HG02798 (cell line): Measurements from ENCODE around the gene MDH1B.
"Not testable (repeated sequence)": the region's sequence is repeated elsewhere in the genome, so short reads cannot be mapped to it uniquely, and the experiment has no call there.

ENCODE experiments used
- ATAC-seq: cut with Tn5 transposase; IDR thresholded peaks from one replicate; pipeline ENCODE4 v1.9.1; 2021; ENCODE audit warnings: mild to moderate bottlenecking; ENCODE audit not compliant: unreplicated experiment, poor library complexity

Gene MDH1B

GRCh38 chr2:206765242-206766056, at the start of gene MDH1B, which contains the start of gene FASTKD2:
TSS of gene MDH1B (minus strand) at chr2:206765328. CDS start at chr2:206765271, 57 bp downstream.
TSS of gene FASTKD2 (plus strand) at chr2:206765606. CDS start at chr2:206766694, 1,088 bp downstream.
- peak; percentile 96 for ATAC-seq

GRCh38 chr2:206814498-206814897, 49.4 kb upstream of the MDH1B start:
- no peak for ATAC-seq

DNA sequence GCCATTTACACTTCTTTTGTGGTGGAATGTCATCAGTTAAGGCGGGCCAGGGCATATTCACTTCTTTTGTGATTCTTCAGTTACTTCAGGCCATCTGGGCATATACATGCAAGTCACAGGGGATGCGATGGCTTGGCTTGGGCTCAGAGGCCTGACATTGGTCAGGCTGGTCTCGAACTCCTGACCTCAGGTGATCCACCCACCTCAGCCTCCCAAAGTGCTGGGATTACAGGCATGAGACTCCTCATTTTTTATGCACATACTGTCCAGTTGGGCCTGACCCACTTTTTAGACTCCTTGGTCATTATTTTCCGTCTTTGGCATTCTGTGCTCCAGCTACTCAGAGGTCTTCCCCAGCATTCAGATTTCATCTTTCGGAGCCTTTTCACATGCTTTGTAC, 47.3 kb upstream of the MDH1B start:
- not testable (repeated sequence) for ATAC-seq

DNA sequence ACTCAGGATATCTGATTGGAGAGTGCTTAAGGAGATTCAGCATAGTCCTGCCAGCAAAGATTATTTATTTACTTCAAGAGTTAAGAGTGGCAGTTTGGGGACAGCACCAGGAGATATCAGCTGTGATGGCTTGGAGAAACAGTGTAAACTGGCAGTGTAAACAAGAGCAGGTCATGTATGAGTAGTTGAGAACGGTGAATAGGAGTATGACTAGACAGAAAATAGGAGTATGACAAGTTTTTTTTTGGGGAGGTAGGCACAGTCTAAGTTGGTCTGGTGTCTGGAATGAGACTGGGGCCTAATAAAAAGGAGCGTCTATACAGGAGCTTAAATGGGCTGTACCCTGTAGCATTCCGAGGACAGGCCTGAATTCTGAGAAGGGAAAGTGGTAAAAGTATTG, 42.5 kb upstream of the MDH1B start:
- not testable (repeated sequence) for ATAC-seq

GRCh38 chr2:206805887-206806607, 40.9 kb upstream of the MDH1B start:
- no peak for ATAC-seq

DNA sequence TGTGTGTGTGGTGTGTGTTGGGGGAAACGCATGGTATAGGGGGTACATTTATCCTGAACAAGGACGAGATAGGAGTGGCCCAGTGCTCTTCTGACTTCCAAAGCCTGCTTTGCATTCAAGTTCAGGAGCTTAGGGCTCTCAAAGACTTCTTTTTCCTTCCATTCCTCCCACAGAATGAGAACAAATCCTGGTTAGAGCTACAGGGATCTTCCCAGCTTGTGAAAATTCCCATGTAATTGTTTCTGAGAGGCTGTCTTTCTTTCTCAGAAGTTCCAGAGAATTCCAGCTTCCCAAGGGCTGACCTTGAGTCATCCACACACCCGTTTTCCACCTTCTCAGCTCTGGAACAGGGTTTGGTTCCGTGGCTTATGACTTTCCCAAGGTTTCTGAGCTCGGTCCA, 39.2 kb upstream of the MDH1B start:
- ATAC-seq, result no peak

DNA sequence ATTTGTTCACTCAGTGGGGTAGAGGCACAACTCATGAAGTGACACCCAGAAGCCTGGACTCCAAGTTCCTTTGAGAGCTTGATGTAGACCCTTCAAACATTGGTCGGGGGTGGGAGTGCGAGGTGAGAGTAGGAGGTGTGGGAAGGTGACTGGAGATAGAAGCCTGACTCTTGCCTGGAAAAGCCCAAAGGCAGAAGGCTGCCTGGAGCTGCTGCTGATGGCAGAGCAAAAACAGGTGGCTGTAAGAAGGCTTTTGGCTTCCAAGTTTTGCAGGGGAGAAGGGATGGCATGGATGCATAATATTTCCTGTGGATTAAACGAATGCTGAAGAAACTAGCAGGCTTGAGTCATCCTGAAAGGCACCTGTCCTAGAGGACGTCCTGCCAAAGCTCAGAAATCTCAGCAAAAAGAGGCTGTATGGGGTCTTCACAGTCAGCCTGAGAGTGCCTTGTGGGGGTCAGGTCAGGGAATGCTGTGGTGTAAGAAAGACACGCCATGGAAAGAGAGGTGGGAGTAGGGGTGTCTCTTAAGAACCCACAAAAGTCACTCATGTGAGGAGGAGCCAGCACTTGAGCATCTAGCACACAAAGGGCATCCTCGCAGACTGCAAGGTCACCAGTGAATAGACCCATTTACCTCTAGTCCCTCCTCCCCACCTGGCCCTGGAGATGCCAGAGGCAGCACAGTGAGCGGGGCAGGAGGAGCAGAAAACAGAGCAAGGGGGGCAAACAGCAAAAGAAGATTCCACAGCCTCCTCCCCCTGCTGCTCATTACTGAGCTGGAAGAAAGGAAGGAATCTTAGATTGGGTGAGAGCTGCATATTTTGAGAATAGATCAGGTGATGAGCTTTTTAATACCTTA, 37.8 kb upstream of the MDH1B start:
- ATAC-seq, result no peak

- ATAC-seq, result no peak
These were observed 36.5 kb upstream of the MDH1B start for GRCh38 chr2:206801418-206802189.

- ATAC-seq, result peak; percentile 68
These were observed 35.6 kb upstream of the MDH1B start for GRCh38 chr2:206800506-206801417.

DNA sequence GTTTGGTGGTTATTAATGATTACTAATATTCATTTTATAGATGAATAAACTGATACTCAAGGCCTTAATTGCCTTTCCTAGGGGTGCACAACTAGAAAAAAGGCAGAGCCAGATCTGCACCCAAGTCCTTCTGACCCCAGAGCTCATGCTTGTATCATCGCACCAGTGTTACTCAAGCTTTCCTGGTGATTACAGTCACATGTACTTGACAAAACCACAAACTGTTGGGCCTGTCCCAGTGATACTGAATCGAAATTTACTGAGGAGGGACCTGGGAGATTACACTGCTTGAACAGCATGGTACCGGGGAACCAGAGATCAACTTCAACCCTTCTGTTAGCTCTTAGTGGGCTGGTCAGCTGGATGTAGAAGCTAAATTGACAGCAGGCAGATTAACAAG, 34.0 kb upstream of the MDH1B start:
- no peak for ATAC-seq

GRCh38 chr2:206798000-206798399, 32.9 kb upstream of the MDH1B start:
- ATAC-seq, result peak; percentile 43

GRCh38 chr2:206797376-206797775, 32.2 kb upstream of the MDH1B start:
- no peak for ATAC-seq

- no peak for ATAC-seq
These were observed 27.5 kb upstream of the MDH1B start for GRCh38 chr2:206792645-206793044.

DNA sequence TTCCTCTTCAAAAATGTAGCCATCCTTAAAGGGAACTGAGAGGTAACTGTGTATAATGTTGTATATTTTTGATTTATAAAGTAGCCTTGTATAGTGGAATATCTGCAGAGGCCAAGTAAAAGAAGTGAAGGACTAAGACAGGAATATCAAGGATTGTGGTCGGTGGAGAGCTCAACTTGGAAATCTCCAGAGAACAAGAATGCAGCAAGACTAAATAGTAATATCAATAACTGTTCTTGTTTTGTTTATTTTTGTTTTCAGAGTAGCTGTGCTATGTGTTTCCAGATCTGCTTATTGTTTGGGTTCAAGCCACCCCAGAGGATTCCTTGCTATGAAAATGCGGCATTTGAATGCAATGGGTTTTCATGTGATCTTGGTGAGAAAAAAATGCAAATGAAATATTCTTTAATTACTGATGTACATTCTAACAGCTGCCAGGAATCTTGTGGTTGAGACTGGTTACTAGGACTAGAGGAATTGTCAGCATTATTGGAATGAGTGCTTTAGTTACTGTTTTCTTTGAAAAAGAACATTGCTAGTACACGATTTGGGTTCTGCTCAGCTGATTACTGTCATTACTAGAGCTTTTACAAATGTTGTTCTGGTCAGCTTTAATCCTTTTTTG, 25.3 kb upstream of the MDH1B start:
- ATAC-seq, result no peak

GRCh38 chr2:206784559-206785353, 19.6 kb upstream of the MDH1B start:
- ATAC-seq, result no peak

DNA sequence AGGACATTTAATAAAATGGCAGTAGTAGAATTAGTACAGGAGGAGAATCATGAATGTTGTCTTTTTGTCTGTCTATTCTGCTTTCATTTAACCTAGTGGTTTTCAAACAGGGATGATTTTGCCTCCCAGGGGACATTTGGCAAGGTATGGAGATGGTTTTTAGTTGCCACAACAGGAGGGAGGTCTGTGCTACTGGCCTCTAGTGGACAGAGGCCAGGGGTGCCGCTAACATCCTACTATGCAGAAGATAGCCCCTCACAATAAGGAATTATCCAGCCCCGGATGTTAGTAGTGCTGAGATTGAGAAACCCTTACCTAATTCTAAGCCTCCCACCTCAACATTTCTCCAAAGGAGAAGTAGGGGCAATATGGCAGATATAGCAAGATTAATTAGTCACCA, 18.6 kb upstream of the MDH1B start:
- ATAC-seq, result peak; percentile 39

DNA sequence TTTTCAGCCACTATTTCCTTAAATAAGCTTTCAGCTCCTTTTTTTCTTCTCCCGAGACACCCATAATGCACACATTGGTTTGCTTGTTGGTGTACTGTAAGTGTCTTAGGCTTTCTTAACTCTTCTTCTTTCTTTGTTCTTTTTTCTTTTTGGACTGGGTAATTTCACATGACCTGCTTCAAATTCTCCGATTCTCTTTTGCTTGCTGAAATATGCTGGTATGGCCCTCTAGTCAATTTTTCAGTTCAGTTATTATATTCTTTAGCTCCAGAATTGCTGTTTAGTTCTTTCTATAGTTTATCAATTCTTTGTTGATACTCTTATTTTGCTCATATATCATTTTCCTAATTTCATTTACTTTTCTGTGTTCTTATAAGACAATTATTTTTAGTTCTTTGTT, 15.5 kb upstream of the MDH1B start:
- no peak for ATAC-seq

DNA sequence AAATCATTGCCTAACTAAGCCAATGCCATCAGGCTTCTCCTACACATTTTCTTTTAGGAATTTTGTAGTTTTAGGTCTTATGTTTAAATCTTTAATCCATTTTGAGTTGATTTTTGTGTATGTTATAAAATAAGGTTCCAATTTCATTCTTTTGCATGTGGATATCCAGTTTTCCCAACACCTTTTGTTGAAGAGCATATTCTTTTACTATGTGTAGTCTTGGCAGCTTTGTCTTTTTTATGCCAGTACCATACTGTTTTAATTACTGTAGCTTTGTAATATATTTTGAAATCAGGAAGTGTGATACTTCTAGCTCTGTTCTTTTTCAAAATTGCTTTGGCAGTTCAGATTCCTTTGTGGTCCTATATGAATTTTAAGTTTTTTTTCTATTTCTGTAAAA, 11.3 kb upstream of the MDH1B start:
- no peak for ATAC-seq
